Suprapubic skin (tissue), 4 donors: ENCODE results near the gene SSTR4. TPM values are rescaled to one million over a fixed set of nuclear protein-coding genes. Genes with fewer than 3 reads are reported as not detected.
"Not testable (repeated sequence)": the region's sequence is repeated elsewhere in the genome, so short reads cannot be mapped to it uniquely, and the experiment has no call there.

Source experiments
- DNase-seq, 2 donors: peaks; one replicate each; pipeline ENCODE4 v3.0.0-alpha.2; 2019; ENCODE audit warnings: low spot score in 2 of 2
- H3K27ac ChIP-seq: fragments of 200-600 bp; sonication (generic); one replicate; pipeline ENCODE4 v1.5.1; 2019
- H3K27me3 ChIP-seq: fragments of 200-600 bp; sonication (generic); one replicate; pipeline ENCODE4 v1.5.1; 2019
- H3K36me3 ChIP-seq: fragments of 200-600 bp; sonication (generic); one replicate; pipeline ENCODE4 v1.5.1; 2019
- H3K4me1 ChIP-seq: fragments of 200-600 bp; sonication (generic); one replicate; pipeline ENCODE4 v1.5.1; 2019
- H3K4me3 ChIP-seq: fragments of 200-600 bp; sonication (generic); one replicate; pipeline ENCODE4 v1.5.1; 2019; ENCODE audit warnings: mild to moderate bottlenecking
- H3K9me3 ChIP-seq: fragments of 200-600 bp; sonication (generic); one replicate; pipeline ENCODE4 v1.5.1; 2019
- EP300 ChIP-seq: sonication (generic); formaldehyde crosslinking; IDR thresholded peaks from one replicate; pipeline ENCODE4 v1.6.1; 2017; ENCODE audit warnings: antibody characterized with exemption
- POLR2A ChIP-seq, 2 donors: fragments of 450-650 bp; IDR thresholded peaks; one replicate each; pipeline ENCODE4 v1.6.1; 2017; ENCODE audit warnings: antibody characterized with exemption in 2 of 2, mild to moderate bottlenecking in 2 of 2, moderate library complexity in 2 of 2
- POLR2AphosphoS5 ChIP-seq, 3 donors: sonication (generic); formaldehyde crosslinking; IDR thresholded peaks; one replicate each; pipeline ENCODE4 v1.6.1; 2017; ENCODE audit warnings: antibody characterized with exemption in 3 of 3
- WGBS: methylation state at CpG from one replicate; pipeline ENCODE4 v1.1.5; 2018; 5-methylcytosine and 5-hydroxymethylcytosine counted together
- total RNA-seq, 4 donors: library from RNA; depleted of rRNA; stranded (reverse); fragments of >200 nt; gene quantifications; one replicate each; pipeline ENCODE4 v1.1.0, GENCODE V29; 2016
- TF ChIP-seq, protein P1 (sequence below), 2 donors: fragments of 200-600 bp in 1 of 2; fragments of 450-650 bp in 1 of 2; sonication (generic) in 1 of 2; IDR thresholded peaks; one replicate each; pipeline ENCODE4 v1.5.1; 2016 to 2019; ENCODE audit warnings: antibody characterized with exemption in 2 of 2, mild to moderate bottlenecking in 1 of 2, moderate library complexity in 1 of 2

The SSTR4 gene
- total RNA-seq, 4 donors from 2014 or later, result not detected

DNA sequence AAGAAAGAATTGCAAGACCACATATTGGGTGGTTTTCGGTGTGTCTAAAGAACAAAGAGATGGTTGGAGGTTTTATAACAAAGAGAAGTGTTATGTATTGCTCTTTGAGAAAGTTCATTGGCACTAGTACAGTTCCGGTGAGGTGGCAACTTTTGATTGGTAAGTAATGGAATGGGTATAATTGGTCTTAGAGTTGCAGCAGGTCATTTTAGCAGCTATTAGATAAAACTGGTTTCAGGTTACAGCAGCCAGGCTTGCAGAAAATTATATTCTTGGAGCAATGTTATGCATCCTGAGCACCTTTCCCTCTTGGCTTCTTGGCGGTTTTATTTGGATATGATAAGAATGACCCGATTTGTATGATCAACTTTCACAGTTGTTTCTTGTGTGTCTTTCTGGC is 12.3 kb upstream of the SSTR4 start:
- DNase-seq, result no peak
- Histone ChIP-seq H3K9me3 (no peaks in the 10 kb centered on the region), H3K27me3 (no peaks in the 10 kb centered on the region), H3K4me1 (no peaks in the 10 kb centered on the region), H3K4me3 (no peak overlapping the region), H3K27ac (no peak overlapping the region), H3K36me3 (no peaks in the 10 kb centered on the region)
- WGBS, result 87% methylated on average over 4 of the region's 4 CpGs
- no peak for TF ChIP-seq POLR2A (IDR thresholded peaks at IDR 0.05)

DNA sequence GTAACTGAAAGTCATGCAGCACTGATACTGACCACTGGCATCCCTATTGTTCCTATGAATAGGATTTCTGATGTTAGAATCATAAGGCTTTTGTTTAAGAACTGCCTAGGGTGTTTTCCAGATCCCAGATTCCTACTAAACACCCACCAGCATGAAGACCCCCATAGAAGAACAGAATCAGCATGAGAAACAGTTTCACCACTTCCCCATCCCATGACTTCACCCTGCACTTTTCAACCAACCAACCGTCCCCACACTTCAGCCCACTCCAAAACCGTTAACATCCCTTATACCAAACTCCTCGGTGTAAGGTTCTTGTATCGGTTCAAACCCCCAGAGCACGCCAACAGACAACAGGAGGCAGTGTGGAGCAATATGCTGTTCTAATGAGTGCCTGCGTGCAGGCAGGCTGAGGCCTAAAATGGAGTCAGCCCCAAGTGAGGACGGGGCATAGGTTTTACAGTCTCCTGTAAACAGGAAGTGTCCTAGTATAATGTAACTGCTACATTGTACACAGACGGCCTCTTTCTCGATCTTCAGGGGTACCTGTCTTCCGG is 11.4 kb upstream of the SSTR4 start:
- 99% methylated on average over 10 of the region's 10 CpGs for WGBS
- Histone ChIP-seq H3K36me3 (no peaks in the 10 kb centered on the region), H3K9me3 (no peaks in the 10 kb centered on the region), H3K4me1 (no peaks in the 10 kb centered on the region), H3K4me3 (no peak overlapping the region), H3K27me3 (no peaks in the 10 kb centered on the region), H3K27ac (no peak overlapping the region)
- TF ChIP-seq, protein P1, sequence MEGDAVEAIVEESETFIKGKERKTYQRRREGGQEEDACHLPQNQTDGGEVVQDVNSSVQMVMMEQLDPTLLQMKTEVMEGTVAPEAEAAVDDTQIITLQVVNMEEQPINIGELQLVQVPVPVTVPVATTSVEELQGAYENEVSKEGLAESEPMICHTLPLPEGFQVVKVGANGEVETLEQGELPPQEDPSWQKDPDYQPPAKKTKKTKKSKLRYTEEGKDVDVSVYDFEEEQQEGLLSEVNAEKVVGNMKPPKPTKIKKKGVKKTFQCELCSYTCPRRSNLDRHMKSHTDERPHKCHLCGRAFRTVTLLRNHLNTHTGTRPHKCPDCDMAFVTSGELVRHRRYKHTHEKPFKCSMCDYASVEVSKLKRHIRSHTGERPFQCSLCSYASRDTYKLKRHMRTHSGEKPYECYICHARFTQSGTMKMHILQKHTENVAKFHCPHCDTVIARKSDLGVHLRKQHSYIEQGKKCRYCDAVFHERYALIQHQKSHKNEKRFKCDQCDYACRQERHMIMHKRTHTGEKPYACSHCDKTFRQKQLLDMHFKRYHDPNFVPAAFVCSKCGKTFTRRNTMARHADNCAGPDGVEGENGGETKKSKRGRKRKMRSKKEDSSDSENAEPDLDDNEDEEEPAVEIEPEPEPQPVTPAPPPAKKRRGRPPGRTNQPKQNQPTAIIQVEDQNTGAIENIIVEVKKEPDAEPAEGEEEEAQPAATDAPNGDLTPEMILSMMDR (IDR thresholded peaks at IDR 0.05), result no peak
- TF ChIP-seq EP300, result no peak
- TF ChIP-seq POLR2A (IDR thresholded peaks at IDR 0.05), result no peak
- no peak for TF ChIP-seq POLR2AphosphoS5 (IDR thresholded peaks at IDR 0.05)
- DNase-seq, result no peak

DNA sequence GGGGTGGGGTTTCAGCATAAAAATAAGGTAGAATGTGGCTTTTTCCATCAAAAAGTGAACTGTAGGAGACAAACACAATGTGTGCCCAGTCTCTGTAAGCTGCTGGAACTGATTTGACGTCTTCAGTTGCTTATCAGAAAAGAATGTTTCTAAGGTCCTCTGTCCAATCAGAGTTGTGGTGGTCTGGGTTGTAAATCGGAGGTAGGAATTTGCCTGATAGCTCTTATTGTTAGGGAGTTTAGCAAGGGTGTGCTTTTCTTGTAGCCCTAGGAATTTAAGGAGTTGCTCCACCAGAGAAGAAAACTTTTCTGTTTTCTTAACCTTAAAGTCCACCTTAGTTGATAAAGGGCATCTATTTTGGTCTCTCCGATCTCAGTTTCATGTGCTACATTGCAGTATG is 10.4 kb upstream of the SSTR4 start:
- Histone ChIP-seq H3K36me3 (no peaks in the 10 kb centered on the region), H3K27me3 (no peaks in the 10 kb centered on the region), H3K27ac (no peak overlapping the region), H3K4me1 (no peaks in the 10 kb centered on the region), H3K9me3 (no peaks in the 10 kb centered on the region), H3K4me3 (no peak overlapping the region)
- 91% methylated on average over 3 of the region's 3 CpGs for WGBS
- TF ChIP-seq, protein P1 (IDR thresholded peaks at IDR 0.05), result no peak
- no peak for DNase-seq

DNA sequence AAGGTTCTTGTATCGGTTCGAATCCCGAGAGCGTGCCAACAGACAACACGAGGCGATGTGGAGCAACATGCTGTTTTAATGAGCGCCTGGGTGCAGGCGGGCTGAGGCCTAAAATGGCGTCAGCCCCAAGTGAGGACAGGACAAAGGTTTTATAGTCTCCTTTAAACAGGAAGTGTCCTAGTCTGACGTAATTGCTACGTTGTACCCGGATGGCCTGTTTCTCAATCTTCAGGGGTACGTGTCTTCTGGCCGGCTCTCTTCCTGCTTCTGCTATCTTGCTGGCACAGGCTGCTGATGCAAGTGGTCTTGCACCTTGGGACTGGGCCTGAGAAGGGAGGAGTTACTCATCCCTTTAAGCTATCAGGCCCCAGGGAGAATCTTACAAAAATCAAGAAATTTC is 9.6 kb upstream of the SSTR4 start:
- H3K27ac ChIP-seq, DNase-seq: not testable (repeated sequence)
- 93% methylated on average over 14 of the region's 14 CpGs for WGBS

DNA sequence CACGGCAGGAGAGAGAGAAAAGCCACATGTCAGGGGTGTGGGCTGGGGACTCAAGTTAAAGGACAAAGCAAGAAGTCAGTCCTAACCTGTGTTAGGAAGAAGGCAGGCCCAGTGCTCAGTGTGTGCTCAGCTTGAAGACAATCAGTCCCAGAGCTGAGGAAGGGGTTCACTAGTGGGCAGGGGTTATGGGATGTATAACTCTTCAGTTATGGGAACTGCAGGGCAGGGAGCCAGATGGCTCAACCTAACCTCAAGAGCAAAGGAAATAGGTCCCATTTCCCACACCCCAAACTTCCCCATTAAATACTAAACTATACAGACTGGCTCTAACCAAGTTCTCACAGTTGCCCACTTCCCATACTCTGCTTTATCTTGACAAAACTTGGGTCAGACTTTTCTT is 7.4 kb upstream of the SSTR4 start:
- no peaks in the 10 kb centered on the region for H3K27me3 ChIP-seq
- no peak for DNase-seq
- WGBS, result 86% methylated on average over 1 of the region's 1 CpG
- no peaks in the 10 kb centered on the region for H3K4me1 ChIP-seq
- no peak overlapping the region for H3K27ac ChIP-seq
- TF ChIP-seq POLR2A (IDR thresholded peaks at IDR 0.05) (no peak), POLR2AphosphoS5 (IDR thresholded peaks at IDR 0.05) (no peak), EP300 (no peak)
- TF ChIP-seq, protein P1 (IDR thresholded peaks at IDR 0.05), result no peak
- H3K36me3 ChIP-seq, result no peaks in the 10 kb centered on the region
- no peak overlapping the region for H3K4me3 ChIP-seq
- H3K9me3 ChIP-seq, result no peaks in the 10 kb centered on the region

More for the DNA sequence above, 9.6 kb upstream of the SSTR4 start:
- H3K4me3 ChIP-seq, H3K9me3 ChIP-seq, H3K27me3 ChIP-seq, H3K4me1 ChIP-seq, H3K36me3 ChIP-seq: not testable (repeated sequence)

DNA sequence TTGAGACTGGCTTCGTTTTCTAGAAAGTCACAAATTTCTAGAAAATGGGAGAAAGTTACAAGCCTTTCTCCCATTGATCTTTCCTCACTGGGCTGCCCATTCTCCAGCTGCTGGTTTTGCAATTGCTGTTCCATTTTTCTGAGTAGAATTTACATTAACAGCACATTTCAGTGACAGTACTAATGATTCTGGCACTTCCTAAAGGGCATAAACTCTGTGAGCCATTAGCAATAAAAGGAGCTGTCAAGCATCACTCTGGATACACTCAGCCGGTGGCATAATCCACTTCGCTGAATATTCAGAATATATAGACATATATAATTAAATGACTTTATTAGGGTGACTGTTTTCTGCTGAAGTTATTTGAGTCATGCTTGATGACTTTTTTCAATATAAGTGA is 6.7 kb upstream of the SSTR4 start:
- H3K4me1 ChIP-seq, result no peaks in the 10 kb centered on the region
- H3K4me3 ChIP-seq, result no peak overlapping the region
- H3K27me3 ChIP-seq, result no peaks in the 10 kb centered on the region
- DNase-seq, result no peak
- 77% methylated on average over 3 of the region's 3 CpGs for WGBS
- TF ChIP-seq, protein P1 (IDR thresholded peaks at IDR 0.05), result no peak
- TF ChIP-seq POLR2A (IDR thresholded peaks at IDR 0.05), result no peak
- TF ChIP-seq EP300, result no peak
- no peak for TF ChIP-seq POLR2AphosphoS5 (IDR thresholded peaks at IDR 0.05)
- H3K36me3 ChIP-seq, result no peaks in the 10 kb centered on the region
- no peaks in the 10 kb centered on the region for H3K9me3 ChIP-seq
- no peak overlapping the region for H3K27ac ChIP-seq
